Epidermal melanocyte (primary cell): ENCODE results near the gene NFASC.

ENCODE experiments used
- DNase-seq: peaks from one replicate; pipeline ENCODE4 v3.0.0; 2011; ENCODE audit warnings: low spot score; ENCODE audit not compliant: insufficient read length

The NFASC gene

GRCh38 chr1:205061227-205061626, 190.6 kb downstream of the NFASC start:
- DNase-seq, result no peak

- peak; percentile 64 for DNase-seq
Observed at GRCh38 chr1:205061665-205062069, 191.0 kb downstream of the NFASC start.

GRCh38 chr1:205062319-205062718, 191.7 kb downstream of the NFASC start:
- no peak for DNase-seq

GRCh38 chr1:205062895-205063294, 192.2 kb downstream of the NFASC start:
- no peak for DNase-seq

- DNase-seq, result no peak
Observed at GRCh38 chr1:205064301-205064700, 193.6 kb downstream of the NFASC start.

GRCh38 chr1:205064741-205065316, 194.2 kb downstream of the NFASC start:
- DNase-seq, result no peak

GRCh38 chr1:205065666-205066065, 195.0 kb downstream of the NFASC start:
- no peak for DNase-seq

GRCh38 chr1:205066141-205066818, 195.6 kb downstream of the NFASC start:
- no peak for DNase-seq

- no peak for DNase-seq
Observed at GRCh38 chr1:205067031-205067430, 196.4 kb downstream of the NFASC start.

- DNase-seq, result no peak
Observed at GRCh38 chr1:205068001-205068400, 197.3 kb downstream of the NFASC start.

GRCh38 chr1:205068457-205069040, 197.9 kb downstream of the NFASC start:
- DNase-seq, result no peak

GRCh38 chr1:205069371-205070125, 198.9 kb downstream of the NFASC start:
- DNase-seq, result no peak

GRCh38 chr1:205071028-205071409, 200.4 kb downstream of the NFASC start:
- no peak for DNase-seq

- DNase-seq, result no peak
Observed at GRCh38 chr1:205071801-205072200, 201.1 kb downstream of the NFASC start.

GRCh38 chr1:205072286-205072685, 201.6 kb downstream of the NFASC start:
- DNase-seq, result no peak
